ENCODE data around the gene TBC1D21.
A peak's percentile ranks its signal among the peaks of the same experiment; 100 is the strongest.

Gene TBC1D21

GRCh38 chr15:73910522-73911303 lies 37.3 kb downstream of the TBC1D21 start:
- DNase-seq = no peak

GRCh38 chr15:73912030-73912596 lies 38.7 kb downstream of the TBC1D21 start:
- no peak for DNase-seq

GRCh38 chr15:73914145-73914544 lies 40.8 kb downstream of the TBC1D21 start:
- no peak for DNase-seq

- no peak for DNase-seq
Observed at GRCh38 chr15:73915082-73915481, 41.7 kb downstream of the TBC1D21 start.

- no peak for DNase-seq
Observed at GRCh38 chr15:73918784-73919183, 45.4 kb downstream of the TBC1D21 start.

- DNase-seq = no peak
Observed at GRCh38 chr15:73919706-73920105, 46.3 kb downstream of the TBC1D21 start.

GRCh38 chr15:73921254-73921925 lies 48.0 kb downstream of the TBC1D21 start:
- DNase-seq = no peak

- DNase-seq = no peak
Observed at GRCh38 chr15:73922186-73923151, 49.1 kb downstream of the TBC1D21 start.

- no peak for DNase-seq
Observed at GRCh38 chr15:73923156-73923487, 49.8 kb downstream of the TBC1D21 start.

- DNase-seq = no peak
Observed at GRCh38 chr15:73923488-73924164, 50.3 kb downstream of the TBC1D21 start.

GRCh38 chr15:73924171-73924921 lies 51.0 kb downstream of the TBC1D21 start:
- DNase-seq = no peak

- no peak for DNase-seq
Observed at GRCh38 chr15:73925848-73926218, 52.5 kb downstream of the TBC1D21 start.

- no peak for DNase-seq
Observed at GRCh38 chr15:73926219-73927002, 53.0 kb downstream of the TBC1D21 start, which contains the start of gene LOXL1. Gene LOXL1 (plus strand): TSS chr15:73926462. CDS start chr15:73926784, 322 bp downstream.

- DNase-seq = peak; percentile 34 to 42
Observed at GRCh38 chr15:73927003-73927475, 53.7 kb downstream of the TBC1D21 start.

GRCh38 chr15:73927476-73928240 lies 54.3 kb downstream of the TBC1D21 start:
- DNase-seq = peak; percentile 74 to 79

- no peak for DNase-seq
Observed at GRCh38 chr15:73928241-73928579, 54.8 kb downstream of the TBC1D21 start.

- no peak for DNase-seq
Observed at GRCh38 chr15:73928971-73929627, 55.7 kb downstream of the TBC1D21 start.

GRCh38 chr15:73930371-73930770 lies 57.0 kb downstream of the TBC1D21 start:
- no peak for DNase-seq

GRCh38 chr15:73930790-73931281 lies 57.5 kb downstream of the TBC1D21 start:
- DNase-seq = no peak

All from stimulated activated CD4-positive, alpha-beta T cell treated with anti-CD3 and anti-CD28 coated beads, Interleukin-4, amount 100 ng/mL, for 4 hours (primary cell).